ENCODE results near the gene INTS11.

Gene INTS11

GRCh38 chr1:1325288-1326074 lies 1.0 kb upstream of the INTS11 start:
- ChIA-PET CTCF (no interaction called here), POLR2A (interaction anchor here (1.0 to 1.2 kb wide), 2 partner anchors 18 to 50 kb away, joined by 3 read pairs; no protein-coding TSS in a partner anchor)
- DNase-seq (ENCODE audit: extremely low spot score), result no peak
- TF ChIP-seq FOXM1 (IDR thresholded peaks at IDR 0.05; ENCODE audit: borderline replicate concordance) (no peak), TARDBP (IDR thresholded peaks at IDR 0.05) (no peak), ZNF384 (IDR thresholded peaks at IDR 0.05) (no peak), L3MBTL2 (conservative IDR thresholded peaks at IDR 0.05) (no peak), HDGF (IDR thresholded peaks at IDR 0.05; ENCODE audit: borderline replicate concordance) (no peak), NFRKB (IDR thresholded peaks at IDR 0.05) (no peak), ELF4 (IDR thresholded peaks at IDR 0.05) (no peak), PKNOX1 (IDR thresholded peaks at IDR 0.05) (no peak), SUZ12 (IDR thresholded peaks at IDR 0.05) (no peak)

GRCh38 chr1:1324084-1324523 lies 356 bp downstream of the INTS11 start:
- ChIA-PET CTCF (no interaction called here), POLR2A (no interaction called here)
- no peak for TF ChIP-seq L3MBTL2 (conservative IDR thresholded peaks at IDR 0.05)
- TF ChIP-seq BHLHE40 (IDR thresholded peaks at IDR 0.05; ENCODE audit: borderline replicate concordance), result no peak
- TF ChIP-seq ELF4 (IDR thresholded peaks at IDR 0.05), result no peak
- no peak for TF ChIP-seq ARNT (IDR thresholded peaks at IDR 0.05)
- no peak for TF ChIP-seq TARDBP (IDR thresholded peaks at IDR 0.05)
- TF ChIP-seq HDGF (IDR thresholded peaks at IDR 0.05; ENCODE audit: borderline replicate concordance), result no peak
- TF ChIP-seq LEF1 (IDR thresholded peaks at IDR 0.05; ENCODE audit: borderline replicate concordance), result no peak
- no peak for TF ChIP-seq NFRKB (IDR thresholded peaks at IDR 0.05)
- TF ChIP-seq ZNF384 (IDR thresholded peaks at IDR 0.05), result no peak
- no peak for TF ChIP-seq FOXA1 (IDR thresholded peaks at IDR 0.05)
- TF ChIP-seq SP1 (IDR thresholded peaks at IDR 0.05), result no peak
- TF ChIP-seq FOXM1 (IDR thresholded peaks at IDR 0.05; ENCODE audit: borderline replicate concordance), result no peak
- TF ChIP-seq CTBP1 (IDR thresholded peaks at IDR 0.05; ENCODE audit: borderline replicate concordance), result no peak
- TF ChIP-seq SUZ12 (IDR thresholded peaks at IDR 0.05), result no peak
- no peak for TF ChIP-seq FOXK2 (IDR thresholded peaks at IDR 0.05)
- TF ChIP-seq PKNOX1 (IDR thresholded peaks at IDR 0.05), result no peak
- no peak for DNase-seq (ENCODE audit: extremely low spot score)

GRCh38 chr1:1322952-1323351 lies 1.5 kb downstream of the INTS11 start:
- TF ChIP-seq PKNOX1 (IDR thresholded peaks at IDR 0.05), result no peak
- TF ChIP-seq BHLHE40 (IDR thresholded peaks at IDR 0.05; ENCODE audit: borderline replicate concordance), result no peak
- TF ChIP-seq ELF4 (IDR thresholded peaks at IDR 0.05), result no peak
- TF ChIP-seq CTBP1 (IDR thresholded peaks at IDR 0.05; ENCODE audit: borderline replicate concordance), result no peak
- TF ChIP-seq ZNF384 (IDR thresholded peaks at IDR 0.05), result no peak
- no peak for TF ChIP-seq ARNT (IDR thresholded peaks at IDR 0.05)
- no peak for DNase-seq (ENCODE audit: extremely low spot score)
- ChIA-PET CTCF (no interaction called here), POLR2A (no interaction called here)

- ChIA-PET CTCF (no interaction called here), POLR2A (no interaction called here)
- DNase-seq (ENCODE audit: extremely low spot score), result no peak
- TF ChIP-seq LEF1 (IDR thresholded peaks at IDR 0.05; ENCODE audit: borderline replicate concordance) (no peak), PKNOX1 (IDR thresholded peaks at IDR 0.05) (no peak), ELF4 (IDR thresholded peaks at IDR 0.05) (no peak), SP1 (IDR thresholded peaks at IDR 0.05) (no peak), SUZ12 (IDR thresholded peaks at IDR 0.05) (no peak), FOXA1 (IDR thresholded peaks at IDR 0.05) (no peak), L3MBTL2 (conservative IDR thresholded peaks at IDR 0.05) (no peak), FOXK2 (IDR thresholded peaks at IDR 0.05) (no peak), ARNT (IDR thresholded peaks at IDR 0.05) (no peak), HDGF (IDR thresholded peaks at IDR 0.05; ENCODE audit: borderline replicate concordance) (no peak), CTBP1 (IDR thresholded peaks at IDR 0.05; ENCODE audit: borderline replicate concordance) (no peak), BHLHE40 (IDR thresholded peaks at IDR 0.05; ENCODE audit: borderline replicate concordance) (no peak), FOXM1 (IDR thresholded peaks at IDR 0.05; ENCODE audit: borderline replicate concordance) (no peak), NFRKB (IDR thresholded peaks at IDR 0.05) (no peak)
These were observed 2.0 kb downstream of the INTS11 start for GRCh38 chr1:1322418-1322817.

- CTCF ChIA-PET, result interaction anchor here (0.6 kb wide), 1 partner anchor 14 kb away, joined by 3 read pairs; no protein-coding TSS in a partner anchor
These were observed 3.0 kb downstream of the INTS11 start for GRCh38 chr1:1321477-1321876.

More at GRCh38 chr1:1321477-1321876, 3.0 kb downstream of the INTS11 start:
- DNase-seq (ENCODE audit: extremely low spot score), result no peak
- POLR2A ChIA-PET, result no interaction called here
- TF ChIP-seq CTBP1 (IDR thresholded peaks at IDR 0.05; ENCODE audit: borderline replicate concordance), result no peak
- no peak for TF ChIP-seq FOXA1 (IDR thresholded peaks at IDR 0.05)
- TF ChIP-seq NFRKB (IDR thresholded peaks at IDR 0.05), result no peak
- no peak for TF ChIP-seq L3MBTL2 (conservative IDR thresholded peaks at IDR 0.05)
- TF ChIP-seq FOXM1 (IDR thresholded peaks at IDR 0.05; ENCODE audit: borderline replicate concordance), result no peak
- TF ChIP-seq ARNT (IDR thresholded peaks at IDR 0.05), result no peak
- no peak for TF ChIP-seq FOXK2 (IDR thresholded peaks at IDR 0.05)
- no peak for TF ChIP-seq TARDBP (IDR thresholded peaks at IDR 0.05)

Measured in HEK293T (cell line).